NCI-H748 treated with DMSO at 0.1 percent for 48 hours (cell line): Measurements from ENCODE around the gene AMPH.
A peak's percentile ranks its signal among the peaks of the same experiment; 100 is the strongest.
"Not testable (repeated sequence)": the region's sequence is repeated elsewhere in the genome, so short reads cannot be mapped to it uniquely, and the experiment has no call there.

Experiments
- DNase-seq: peaks from one replicate; lab custom pipeline; 2025; lab: John Stamatoyannopoulos, UW

The AMPH gene

DNA sequence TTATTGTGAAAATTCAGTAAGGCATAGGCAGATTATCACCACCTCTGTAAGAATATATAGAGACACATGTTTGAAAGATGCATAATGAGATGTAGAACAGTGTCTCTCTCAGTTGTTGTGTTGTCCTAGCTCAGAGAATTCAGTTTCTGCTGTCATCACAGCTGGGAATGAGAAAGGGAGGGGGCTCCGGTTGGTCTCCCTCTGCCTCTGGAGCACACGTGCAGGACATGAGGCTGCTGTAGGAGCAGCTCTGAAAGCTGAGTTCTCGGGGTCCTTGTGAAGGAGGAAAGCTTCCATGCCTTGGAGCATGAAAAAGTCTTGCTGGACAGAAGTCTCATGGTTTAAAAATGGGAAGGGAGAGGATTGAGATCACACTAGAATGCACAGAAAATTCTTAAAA lies 280.4 kb downstream of the AMPH start:
- not testable (repeated sequence) for DNase-seq

DNA sequence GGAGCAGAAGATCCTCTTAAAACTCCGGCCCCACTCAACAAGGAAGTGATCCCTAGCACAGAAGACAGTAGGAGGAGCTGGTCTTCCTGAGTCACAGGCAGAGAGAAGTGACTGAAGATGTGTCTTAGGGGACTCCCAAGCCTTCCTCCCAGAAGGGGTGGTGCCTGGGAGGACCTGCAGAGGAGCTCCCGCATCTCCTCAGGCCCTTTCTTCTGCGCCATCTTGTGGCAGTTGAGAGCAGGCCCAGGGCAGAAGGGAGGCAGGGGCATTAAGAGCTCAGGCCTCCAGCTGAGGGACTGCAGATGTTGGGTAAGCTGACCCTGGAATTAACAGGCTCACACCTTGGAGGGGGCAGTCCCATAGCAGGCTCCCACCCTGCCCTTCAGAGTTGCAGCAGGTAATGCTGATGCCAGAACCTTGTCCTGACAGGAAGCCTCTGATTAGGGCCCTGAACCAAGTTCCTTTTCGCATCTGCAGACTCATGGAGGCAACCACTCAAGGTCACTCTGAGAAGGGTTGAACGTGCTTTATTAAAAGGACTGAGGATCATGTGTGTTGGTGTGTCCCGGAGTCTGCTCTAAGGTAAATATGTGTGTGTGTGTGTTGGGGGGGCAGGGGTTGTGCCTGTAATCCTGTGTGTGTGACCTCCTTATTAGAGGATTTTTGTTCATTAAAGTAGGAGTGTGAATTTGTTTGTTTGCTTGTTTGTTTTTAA lies 281.1 kb downstream of the AMPH start:
- not testable (repeated sequence) for DNase-seq

DNA sequence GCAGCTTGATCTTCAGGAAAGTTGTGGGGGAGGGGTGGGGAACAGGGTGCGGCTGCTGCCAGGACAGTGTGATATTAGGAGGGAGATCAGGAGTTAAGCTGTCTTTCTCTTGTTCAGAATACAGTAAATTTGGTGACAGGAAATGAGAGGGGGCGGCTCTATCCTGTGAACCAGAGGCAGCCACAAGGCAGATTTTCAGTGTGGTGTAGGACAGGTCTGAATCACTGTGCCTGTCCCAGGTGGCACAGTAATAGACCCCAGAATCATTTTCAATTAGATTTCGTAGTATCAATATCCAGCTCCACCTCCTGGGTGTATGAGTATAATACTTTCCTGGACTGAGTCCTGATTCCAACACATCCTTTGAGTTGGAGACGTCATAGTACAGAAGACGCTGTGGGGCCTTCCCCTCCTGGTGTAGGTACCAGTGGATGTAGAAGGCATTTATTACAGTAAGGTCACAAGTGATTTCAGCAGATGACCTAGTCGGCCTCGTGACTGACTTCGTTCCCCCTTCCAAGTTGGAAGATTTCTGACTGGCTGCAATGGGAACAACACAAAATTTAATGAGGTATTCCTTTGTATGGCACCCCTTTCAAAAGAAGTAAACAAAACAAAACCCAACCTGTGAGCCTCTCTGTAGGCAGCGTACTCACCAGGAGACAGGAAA lies 281.9 kb downstream of the AMPH start:
- not testable (repeated sequence) for DNase-seq

DNA sequence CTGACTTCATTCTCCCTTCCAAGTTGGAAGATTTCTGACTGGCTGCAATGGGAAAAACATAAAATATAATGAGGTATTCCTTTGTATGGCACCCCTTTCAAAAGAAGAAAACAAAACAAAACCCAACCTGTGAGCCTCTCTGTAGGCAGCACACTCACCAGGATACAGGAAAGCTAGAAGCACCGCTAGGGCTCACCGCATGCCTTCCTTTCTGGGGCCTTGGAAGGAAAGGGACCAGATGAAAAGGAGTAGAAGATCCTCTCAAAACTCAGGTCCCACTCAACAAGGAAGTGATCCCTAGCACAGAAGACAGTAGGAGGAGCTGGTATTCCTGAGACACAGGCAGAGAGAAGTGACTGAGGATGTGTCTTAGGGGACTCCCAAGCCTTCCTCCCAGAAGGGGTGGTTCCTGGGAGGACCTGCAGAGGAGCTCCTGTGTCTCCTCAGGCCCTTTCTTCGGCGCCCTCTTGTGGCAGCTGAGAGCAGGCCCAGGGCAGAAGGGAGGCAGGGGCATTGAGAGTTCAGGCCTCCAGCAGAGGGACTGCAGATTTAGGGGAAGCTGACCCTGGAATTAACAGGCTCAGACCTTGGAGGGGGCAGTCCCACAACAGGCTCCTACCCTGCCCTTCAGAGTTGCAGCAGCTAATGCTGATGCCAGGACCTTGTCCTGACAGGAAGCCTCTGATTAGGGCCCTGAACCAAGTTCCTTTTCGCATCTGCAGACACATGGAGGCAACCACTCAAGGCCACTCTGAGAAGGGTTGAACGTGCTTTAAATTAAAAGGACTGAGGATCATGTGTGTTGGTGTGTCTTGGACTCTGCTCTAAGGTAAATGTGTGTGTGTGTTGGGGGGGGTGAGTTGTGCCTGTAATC lies 285.6 kb downstream of the AMPH start:
- DNase-seq = not testable (repeated sequence)

DNA sequence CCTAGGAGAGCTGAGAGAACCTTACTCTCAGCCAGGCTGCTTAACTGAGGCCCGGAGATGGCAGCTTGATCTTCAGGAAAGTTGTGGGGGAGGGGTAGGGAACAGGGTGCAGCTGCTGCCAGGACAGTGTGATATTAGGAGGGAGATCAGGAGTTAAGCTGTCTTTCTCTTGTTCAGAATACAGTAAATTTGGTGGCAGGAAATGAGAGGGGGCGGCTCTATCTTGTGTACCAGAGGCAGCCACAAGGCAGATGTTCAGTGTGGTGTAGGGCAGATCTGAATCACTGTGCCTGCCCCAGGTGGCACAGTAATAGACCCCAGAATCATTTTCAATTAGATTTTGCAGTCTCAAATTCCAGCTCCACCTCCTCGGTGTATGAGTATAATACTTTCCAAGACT lies 286.4 kb downstream of the AMPH start:
- DNase-seq = not testable (repeated sequence)

DNA sequence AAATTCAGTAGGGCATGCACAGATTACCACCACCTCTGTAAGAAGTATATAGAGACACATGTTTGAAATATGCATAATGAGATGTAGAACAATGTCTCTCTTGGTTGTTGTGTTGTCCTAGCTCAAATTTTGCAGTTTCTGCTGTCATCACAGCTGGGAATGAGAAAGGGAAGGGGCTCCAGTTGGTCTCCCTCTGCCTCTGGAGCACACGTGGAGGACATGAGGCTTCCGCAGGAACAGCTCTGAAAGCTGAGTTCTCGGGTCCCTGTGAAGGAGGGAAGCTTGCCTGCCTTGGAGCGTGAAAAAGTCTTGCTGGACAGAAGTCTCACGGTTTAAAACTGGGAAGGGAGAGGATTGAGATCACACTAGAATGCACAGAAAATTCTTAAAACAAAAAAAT lies 289.0 kb downstream of the AMPH start:
- not testable (repeated sequence) for DNase-seq

DNA sequence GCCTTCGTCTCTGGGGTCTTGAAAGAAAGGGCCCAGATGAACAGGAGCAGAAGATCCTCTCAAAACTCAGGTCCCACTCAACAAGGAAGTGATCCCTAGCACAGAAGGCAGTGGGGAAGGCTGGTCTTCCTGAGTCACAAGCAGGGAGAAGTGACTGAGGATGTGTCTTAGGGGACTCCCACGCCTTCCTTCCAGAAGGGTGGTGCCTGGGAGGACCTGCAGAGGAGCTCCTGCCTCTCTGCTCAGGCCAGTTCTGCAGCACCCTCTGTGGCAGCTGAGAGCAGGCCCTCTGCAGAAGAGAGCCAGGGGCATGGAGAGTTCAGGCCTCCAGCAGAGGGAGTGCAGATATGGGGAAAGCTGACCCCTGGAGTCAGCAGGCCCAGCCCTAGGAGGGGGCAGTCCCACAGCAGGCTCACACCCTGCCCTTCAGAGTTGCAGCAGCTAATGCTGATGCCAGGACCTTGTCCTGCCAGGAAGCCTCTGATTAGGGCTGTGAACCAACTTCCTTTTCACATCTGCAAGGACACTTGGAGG lies 289.9 kb downstream of the AMPH start:
- not testable (repeated sequence) for DNase-seq

DNA sequence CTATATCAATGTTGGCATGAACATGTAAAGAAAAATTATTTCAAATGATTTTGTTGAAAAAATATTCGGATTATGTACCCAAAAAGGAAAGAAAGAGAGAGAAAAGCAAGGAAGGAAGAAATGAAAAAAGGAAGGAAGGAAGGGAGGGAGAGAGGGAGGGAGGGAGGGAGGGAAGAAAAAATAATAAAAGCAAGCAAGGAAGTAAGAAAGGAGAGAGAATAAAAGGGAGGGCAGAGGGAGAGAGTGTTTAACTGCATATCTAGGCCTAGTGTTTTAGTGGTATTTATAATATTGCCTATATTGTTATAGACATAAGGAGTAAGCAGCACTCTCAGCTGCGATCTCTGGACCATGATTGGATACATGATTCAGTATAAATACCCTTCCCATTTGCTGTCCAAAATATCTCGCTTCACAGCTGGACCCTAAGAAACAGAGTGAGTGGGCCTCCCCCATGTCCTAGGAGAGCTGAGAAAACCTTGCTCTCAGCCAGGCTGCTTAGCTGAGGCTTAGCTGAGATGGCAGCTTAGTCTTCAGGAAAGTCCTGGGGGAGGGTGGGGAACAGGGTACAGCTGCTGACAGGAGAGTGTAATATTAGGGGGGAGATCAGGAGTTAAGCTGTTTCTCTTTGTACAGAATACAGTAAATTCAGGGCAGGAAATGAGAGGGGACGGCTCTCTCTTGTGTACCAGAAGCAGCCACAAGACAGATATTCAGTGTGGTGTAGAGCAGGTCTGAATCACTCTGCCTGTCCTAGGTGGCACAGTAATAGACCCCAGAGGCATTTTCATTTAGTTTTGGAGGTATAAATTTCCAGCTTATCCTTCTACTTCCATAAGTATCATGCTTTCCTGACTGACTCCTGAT lies 291.0 kb downstream of the AMPH start:
- DNase-seq = no peak

DNA sequence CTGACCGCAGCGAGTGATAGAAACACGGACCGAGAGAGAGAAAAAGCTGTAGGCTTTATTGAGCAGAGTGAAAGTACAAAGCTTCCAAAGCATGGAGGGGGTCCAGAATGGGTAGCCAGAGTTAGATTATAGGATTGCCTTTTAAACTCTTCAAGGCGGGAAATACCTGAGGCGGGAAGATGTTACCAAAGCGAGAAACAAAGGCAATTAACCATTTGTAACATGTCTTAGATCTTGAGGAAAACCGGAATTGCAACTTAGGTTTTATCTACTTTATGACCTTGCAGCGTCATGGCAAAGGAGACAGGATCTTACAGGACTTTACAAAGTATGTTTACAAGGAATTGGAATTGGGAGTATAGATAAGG lies 295.0 kb downstream of the AMPH start:
- DNase-seq = not testable (repeated sequence)

DNA sequence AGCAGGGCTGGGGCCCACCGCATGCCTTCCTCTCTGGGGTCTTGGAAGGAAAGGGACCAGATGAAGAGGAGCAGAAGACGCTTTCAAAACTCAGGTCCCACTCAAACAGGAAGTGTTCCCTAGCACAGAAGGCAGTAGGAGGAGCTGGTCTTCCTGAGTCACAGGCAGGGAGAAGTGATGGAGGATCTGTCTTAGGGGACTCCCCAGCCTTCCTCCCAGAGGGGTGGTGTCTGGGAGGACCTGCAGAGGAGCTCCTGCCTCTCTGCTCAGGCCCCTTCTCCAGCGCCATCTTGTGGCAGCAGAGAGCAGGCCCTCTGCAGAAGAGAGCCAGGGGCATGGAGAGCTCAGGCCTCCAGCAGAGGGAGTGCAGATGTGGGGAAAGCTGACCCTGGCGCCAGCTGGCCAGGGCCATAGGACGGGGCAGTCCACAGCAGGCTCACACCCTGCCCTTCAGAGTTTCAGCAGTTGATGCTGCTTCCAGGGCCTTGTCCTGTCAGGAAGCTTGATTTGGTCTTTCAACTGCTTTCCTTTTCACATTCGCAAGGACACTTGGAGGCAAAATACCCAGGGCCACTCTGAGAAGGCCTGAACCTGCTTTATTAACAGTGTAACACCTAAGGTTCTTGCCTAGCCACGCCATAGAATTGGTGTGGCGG lies 295.6 kb downstream of the AMPH start:
- peak; percentile 12 for DNase-seq

DNA sequence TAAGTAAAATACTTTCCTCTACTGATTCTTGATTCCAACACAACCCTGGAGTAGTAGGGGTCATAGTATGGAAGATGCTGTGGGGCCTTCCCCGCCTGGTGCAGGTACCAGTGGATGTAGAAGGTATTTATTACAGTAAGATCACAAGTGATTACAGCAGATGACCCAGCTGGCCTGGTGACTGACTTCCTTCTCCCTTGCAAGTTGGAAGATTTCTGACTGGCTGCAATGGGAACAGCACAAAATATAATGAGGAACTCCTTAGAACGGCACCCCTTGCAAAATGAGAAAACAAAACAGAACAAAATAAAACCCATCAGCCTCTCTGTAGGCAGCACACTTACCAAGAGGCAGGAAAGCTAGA lies 296.1 kb downstream of the AMPH start:
- DNase-seq = no peak

DNA sequence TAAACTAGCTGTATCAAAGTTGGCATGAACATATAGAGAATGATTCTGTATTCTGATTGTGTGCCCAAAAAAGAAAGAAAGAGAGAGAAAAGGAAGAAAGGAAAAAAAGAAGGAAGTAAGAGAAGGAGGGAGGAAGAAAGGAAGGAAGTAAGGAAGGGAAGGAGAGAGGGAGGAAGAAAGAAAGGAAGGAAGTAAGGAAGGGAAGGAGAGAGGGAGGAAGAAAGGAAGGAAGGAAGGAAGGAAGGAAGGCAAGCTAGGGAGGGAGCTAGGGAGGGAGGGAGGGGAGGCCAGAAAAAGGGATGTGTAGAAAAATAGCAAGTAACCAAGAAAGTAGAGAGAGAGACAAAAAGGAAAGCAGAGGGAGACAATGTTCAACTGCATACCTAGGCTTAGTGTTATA lies 297.0 kb downstream of the AMPH start:
- no peak for DNase-seq
